ENCODE measurements around the gene TERT.

- TF ChIP-seq TFE3 (CRISPR knock-in tag; IDR thresholded peaks at IDR 0.05) = no peak
- no peak for TF ChIP-seq ZBTB7A (CRISPR knock-in tag; IDR thresholded peaks at IDR 0.05)
- TF ChIP-seq ATF2 (CRISPR knock-in tag; IDR thresholded peaks at IDR 0.05) = no peak
- TF ChIP-seq EZH2 (conservative IDR thresholded peaks at IDR 0.05; ENCODE audit: low read depth, low read length) = no peak
- no peak for TF ChIP-seq NR1H2 (CRISPR knock-in tag; IDR thresholded peaks at IDR 0.05; ENCODE audit: borderline replicate concordance, low read depth)
- no peak for TF ChIP-seq ZNF629 (CRISPR knock-in tag; conservative IDR thresholded peaks at IDR 0.05)
- no peak for TF ChIP-seq CTCF (CRISPR knock-in tag; IDR thresholded peaks at IDR 0.05)
- no peak for TF ChIP-seq CREB1 (IDR thresholded peaks at IDR 0.05)
- no peak for TF ChIP-seq CREB1 (CRISPR knock-in tag; IDR thresholded peaks at IDR 0.05)
- no peak for TF ChIP-seq SRF (IDR thresholded peaks at IDR 0.05; ENCODE audit: low read depth, low read length)
- no peak for TF ChIP-seq SP140L (CRISPR knock-in tag; IDR thresholded peaks at IDR 0.05; ENCODE audit: borderline replicate concordance)
- no peak for TF ChIP-seq TBP (CRISPR knock-in tag; IDR thresholded peaks at IDR 0.05)
- TF ChIP-seq FOXA3 (CRISPR knock-in tag; IDR thresholded peaks at IDR 0.05) = no peak
Measured at GRCh38 chr5:1338506-1339070, 43.7 kb upstream of the TERT start.

All from HepG2 (cell line).